AG04450 (cell line): Measurements from ENCODE around the gene SMIM10. TPM values are rescaled to one million over a fixed set of nuclear protein-coding genes. Genes with fewer than 3 reads are reported as not detected.

Source experiments
- CTCF ChIA-PET: fragments of 300-600, 350-600 bp; formaldehyde crosslinking; extraction: SDS; loops from one replicate; lab custom pipeline; 2022; ENCODE audit warnings: antibody characterized with exemption, inconsistent platforms; lab: Charles Lee
- POLR2A ChIA-PET: fragments of 350-600 bp; formaldehyde crosslinking; extraction: SDS; loops from one replicate; lab custom pipeline; 2021; ENCODE audit warnings: antibody characterized with exemption, inconsistent platforms; lab: Yijun Ruan, JAX
- DNase-seq: peaks from one replicate; pipeline ENCODE4 v3.0.0-alpha.2; 2011; ENCODE audit warnings: low read depth, low spot score
- H3K27ac ChIP-seq: one replicate; pipeline ENCODE4 v1.5.1; 2012; ENCODE audit warnings: low read depth, low read length, control low read depth
- H3K27me3 ChIP-seq: one replicate; pipeline ENCODE4 v1.6.0; 2012; ENCODE audit warnings: low read length; ENCODE audit not compliant: control insufficient read depth, insufficient read depth
- H3K4me3 ChIP-seq: 2 replicates; pipeline ENCODE4 v1.5.1; 2011; ENCODE audit warnings: mild to moderate bottlenecking, low read depth, low read length, control low read depth
- H3K9me3 ChIP-seq: 2 replicates; pipeline ENCODE4 v1.5.1; 2012; ENCODE audit warnings: low read length; ENCODE audit not compliant: control insufficient read depth, insufficient read depth
- CTCF ChIP-seq: IDR thresholded peaks from 2 replicates; pipeline ENCODE4 v1.5.1; 2011; ENCODE audit warnings: low read depth, low read length, control low read depth, inconsistent platforms
- polyA plus RNA-seq: library from polyadenylated mRNA; depleted of rRNA; stranded (reverse); fragments of >200 nt; gene quantifications from 2 replicates; pipeline ENCODE4 v1.2.3, GENCODE V29; 2011

The SMIM10 gene
- polyA plus RNA-seq, 1 experiment, result 10.7 TPM

DNA sequence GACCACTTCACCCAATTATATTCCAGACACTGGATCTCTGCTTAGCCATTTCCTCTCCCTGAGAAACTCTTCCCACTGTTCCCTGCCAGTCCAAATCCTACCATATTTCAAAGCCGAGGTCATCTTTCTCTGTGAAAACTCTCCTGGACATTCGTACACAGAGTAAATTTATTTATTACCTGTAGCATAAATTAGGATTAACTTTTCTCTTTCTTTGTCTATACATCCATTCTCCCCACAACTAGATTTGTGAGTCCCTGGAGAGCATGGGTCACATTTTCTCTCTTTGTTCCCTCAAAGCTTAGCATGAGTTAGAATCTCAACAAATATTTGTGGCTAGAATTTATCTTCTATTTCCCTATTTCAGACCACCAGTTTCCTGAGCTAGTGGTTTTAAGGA is 27.8 kb upstream of the SMIM10 start:
- POLR2A ChIA-PET, result interaction anchor here (0.6 kb wide), 1 partner anchor 29 kb away, joined by 3 read pairs; no protein-coding TSS in a partner anchor
- Histone ChIP-seq H3K27ac (no peak overlapping the region), H3K4me3 (no peak overlapping the region), H3K9me3 (no peaks in the 10 kb centered on the region), H3K27me3 (no peaks in the 10 kb centered on the region)
- no peak for TF ChIP-seq CTCF
- CTCF ChIA-PET, result interaction anchor here (1.1 to 1.5 kb wide), 2 partner anchors 123 to 124 kb away, joined by 3 to 8 read pairs; no protein-coding TSS in a partner anchor
- no peak for DNase-seq

- no peak overlapping the region for H3K4me3 ChIP-seq
- H3K27ac ChIP-seq, result no peak overlapping the region
- ChIA-PET CTCF (no interaction called here), POLR2A (no interaction called here)
- DNase-seq, result no peak
- TF ChIP-seq CTCF, result no peak
- H3K9me3 ChIP-seq, result no peaks in the 10 kb centered on the region
- no peaks in the 10 kb centered on the region for H3K27me3 ChIP-seq
These were observed 21.1 kb upstream of the SMIM10 start for GRCh38 chrX:134969726-134970125.

- no peak for TF ChIP-seq CTCF
- POLR2A ChIA-PET, result no interaction called here
- CTCF ChIA-PET, result no interaction called here
- Histone ChIP-seq H3K4me3 (no peak overlapping the region), H3K27me3 (no peaks in the 10 kb centered on the region), H3K9me3 (no peaks in the 10 kb centered on the region), H3K27ac (no peak overlapping the region)
- DNase-seq, result no peak
These were observed 18.9 kb upstream of the SMIM10 start for GRCh38 chrX:134971926-134972325.

DNA sequence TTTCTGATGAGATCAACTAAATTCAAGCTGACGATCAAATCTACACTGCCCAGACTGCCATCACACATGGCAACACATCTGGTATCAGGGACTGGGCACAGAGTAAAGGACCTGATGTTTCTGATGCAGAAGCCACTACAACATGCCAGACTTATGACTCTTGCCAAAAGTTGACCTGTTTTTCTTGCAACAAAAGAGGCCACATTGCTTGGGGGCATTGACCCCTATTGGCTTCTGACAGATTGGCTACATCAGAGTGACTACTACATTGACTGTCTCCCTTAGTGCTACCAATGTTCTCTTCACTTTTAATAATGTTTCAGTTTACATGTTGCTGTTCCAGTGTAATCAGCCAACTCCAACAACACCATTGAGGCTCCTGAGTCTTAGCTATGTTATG is 15.3 kb upstream of the SMIM10 start:
- H3K27me3 ChIP-seq, result no peaks in the 10 kb centered on the region
- no peaks in the 10 kb centered on the region for H3K9me3 ChIP-seq
- no peak overlapping the region for H3K4me3 ChIP-seq
- no peak overlapping the region for H3K27ac ChIP-seq
- ChIA-PET POLR2A (no interaction called here), CTCF (interaction anchor here (1.3 kb wide), 1 partner anchor 10 kb away, joined by 3 read pairs; no protein-coding TSS in a partner anchor)
- TF ChIP-seq CTCF, result no peak
- DNase-seq, result no peak

DNA sequence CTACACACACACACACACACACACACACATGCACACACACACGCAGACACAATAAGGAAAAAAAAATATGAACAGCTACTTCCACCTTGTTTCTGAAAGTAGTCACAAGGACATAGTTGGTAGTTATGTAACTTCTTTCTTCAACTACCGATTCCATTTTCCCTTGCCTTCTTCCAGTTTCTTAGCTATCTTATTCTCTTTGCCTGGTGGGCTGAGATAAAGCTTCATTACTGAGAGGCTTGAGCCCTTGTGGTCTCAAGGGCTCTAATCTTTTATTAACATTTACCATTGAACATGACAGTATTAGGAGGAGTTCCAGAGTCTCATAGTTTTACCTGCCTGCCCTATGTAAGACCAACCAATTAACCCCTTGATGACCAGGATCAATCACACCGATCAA is 8.9 kb upstream of the SMIM10 start:
- no peak for TF ChIP-seq CTCF
- ChIA-PET CTCF (no interaction called here), POLR2A (interaction anchor here (0.9 kb wide), 1 partner anchor 9 kb away, joined by 4 read pairs; the partner anchor contains the start of gene SMIM10)
- Histone ChIP-seq H3K27ac (no peak overlapping the region), H3K9me3 (no peaks in the 10 kb centered on the region), H3K27me3 (no peaks in the 10 kb centered on the region), H3K4me3 (no peak overlapping the region)
- DNase-seq, result no peak
